Measurements from ENCODE around the gene POLR2H.

POLR2H gene

DNA sequence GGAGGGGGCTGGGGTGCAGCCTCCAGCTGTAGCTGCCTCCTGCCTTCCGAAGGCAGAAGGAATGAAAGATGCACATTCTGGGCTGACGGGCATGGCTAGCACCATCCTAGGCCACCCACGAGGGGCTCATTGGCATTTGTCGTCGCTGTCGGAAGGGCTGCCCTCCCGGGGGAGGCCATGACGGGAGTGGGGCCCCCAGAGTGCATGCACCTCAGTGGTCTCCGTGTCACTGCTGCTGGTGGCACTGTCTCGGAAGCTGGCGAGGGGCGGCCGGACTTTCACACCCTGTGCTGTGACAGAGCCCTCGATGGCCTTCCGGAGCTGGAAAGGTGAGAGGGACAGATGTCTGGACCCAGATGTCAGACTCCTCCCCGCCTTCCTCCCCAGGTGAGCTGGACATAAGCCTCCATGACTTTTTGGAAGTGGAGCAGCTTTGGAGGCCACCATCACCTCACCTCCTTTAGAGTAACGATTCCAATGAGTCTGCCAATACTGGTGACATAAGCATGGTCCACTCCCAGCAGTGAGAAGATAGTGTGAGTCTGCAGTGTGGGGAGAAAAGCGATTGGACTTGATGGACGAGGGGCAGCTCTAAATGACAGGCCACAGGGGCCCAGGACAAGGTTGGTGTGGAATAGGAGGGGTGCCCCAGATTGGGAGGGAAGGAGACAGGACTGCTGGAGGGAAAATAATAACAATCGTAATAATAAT, 14.9 kb upstream of the POLR2H start:
- TF ChIP-seq, protein P1, sequence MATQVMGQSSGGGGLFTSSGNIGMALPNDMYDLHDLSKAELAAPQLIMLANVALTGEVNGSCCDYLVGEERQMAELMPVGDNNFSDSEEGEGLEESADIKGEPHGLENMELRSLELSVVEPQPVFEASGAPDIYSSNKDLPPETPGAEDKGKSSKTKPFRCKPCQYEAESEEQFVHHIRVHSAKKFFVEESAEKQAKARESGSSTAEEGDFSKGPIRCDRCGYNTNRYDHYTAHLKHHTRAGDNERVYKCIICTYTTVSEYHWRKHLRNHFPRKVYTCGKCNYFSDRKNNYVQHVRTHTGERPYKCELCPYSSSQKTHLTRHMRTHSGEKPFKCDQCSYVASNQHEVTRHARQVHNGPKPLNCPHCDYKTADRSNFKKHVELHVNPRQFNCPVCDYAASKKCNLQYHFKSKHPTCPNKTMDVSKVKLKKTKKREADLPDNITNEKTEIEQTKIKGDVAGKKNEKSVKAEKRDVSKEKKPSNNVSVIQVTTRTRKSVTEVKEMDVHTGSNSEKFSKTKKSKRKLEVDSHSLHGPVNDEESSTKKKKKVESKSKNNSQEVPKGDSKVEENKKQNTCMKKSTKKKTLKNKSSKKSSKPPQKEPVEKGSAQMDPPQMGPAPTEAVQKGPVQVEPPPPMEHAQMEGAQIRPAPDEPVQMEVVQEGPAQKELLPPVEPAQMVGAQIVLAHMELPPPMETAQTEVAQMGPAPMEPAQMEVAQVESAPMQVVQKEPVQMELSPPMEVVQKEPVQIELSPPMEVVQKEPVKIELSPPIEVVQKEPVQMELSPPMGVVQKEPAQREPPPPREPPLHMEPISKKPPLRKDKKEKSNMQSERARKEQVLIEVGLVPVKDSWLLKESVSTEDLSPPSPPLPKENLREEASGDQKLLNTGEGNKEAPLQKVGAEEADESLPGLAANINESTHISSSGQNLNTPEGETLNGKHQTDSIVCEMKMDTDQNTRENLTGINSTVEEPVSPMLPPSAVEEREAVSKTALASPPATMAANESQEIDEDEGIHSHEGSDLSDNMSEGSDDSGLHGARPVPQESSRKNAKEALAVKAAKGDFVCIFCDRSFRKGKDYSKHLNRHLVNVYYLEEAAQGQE (IDR thresholded peaks at IDR 0.05; ENCODE audit: low read depth), result no peak
- TF ChIP-seq RAD21 (IDR thresholded peaks at IDR 0.05; ENCODE audit: low read depth) (no peak), YY1 (IDR thresholded peaks at IDR 0.05; ENCODE audit: low read depth) (no peak), TAF1 (IDR thresholded peaks at IDR 0.05; ENCODE audit: low read depth) (no peak), TCF12 (IDR thresholded peaks at IDR 0.05; ENCODE audit: low read depth) (no peak), CEBPB (IDR thresholded peaks at IDR 0.05) (no peak), TEAD4 (IDR thresholded peaks at IDR 0.05) (no peak), EGR1 (IDR thresholded peaks at IDR 0.05) (no peak), EP300 (IDR thresholded peaks at IDR 0.05; ENCODE audit: borderline replicate concordance) (no peak), FOXM1 (IDR thresholded peaks at IDR 0.05; ENCODE audit: borderline replicate concordance, low read depth) (no peak), ZBTB7A (IDR thresholded peaks at IDR 0.05; ENCODE audit: low read depth) (no peak), CREB1 (IDR thresholded peaks at IDR 0.05; ENCODE audit: low read depth) (no peak), NFIC (IDR thresholded peaks at IDR 0.05) (no peak)
- TF ChIP-seq, protein P2, sequence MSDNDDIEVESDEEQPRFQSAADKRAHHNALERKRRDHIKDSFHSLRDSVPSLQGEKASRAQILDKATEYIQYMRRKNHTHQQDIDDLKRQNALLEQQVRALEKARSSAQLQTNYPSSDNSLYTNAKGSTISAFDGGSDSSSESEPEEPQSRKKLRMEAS (IDR thresholded peaks at IDR 0.05), result no peak
- TF ChIP-seq, protein P3, sequence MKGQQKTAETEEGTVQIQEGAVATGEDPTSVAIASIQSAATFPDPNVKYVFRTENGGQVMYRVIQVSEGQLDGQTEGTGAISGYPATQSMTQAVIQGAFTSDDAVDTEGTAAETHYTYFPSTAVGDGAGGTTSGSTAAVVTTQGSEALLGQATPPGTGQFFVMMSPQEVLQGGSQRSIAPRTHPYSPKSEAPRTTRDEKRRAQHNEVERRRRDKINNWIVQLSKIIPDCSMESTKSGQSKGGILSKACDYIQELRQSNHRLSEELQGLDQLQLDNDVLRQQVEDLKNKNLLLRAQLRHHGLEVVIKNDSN (IDR thresholded peaks at IDR 0.05), result no peak

DNA sequence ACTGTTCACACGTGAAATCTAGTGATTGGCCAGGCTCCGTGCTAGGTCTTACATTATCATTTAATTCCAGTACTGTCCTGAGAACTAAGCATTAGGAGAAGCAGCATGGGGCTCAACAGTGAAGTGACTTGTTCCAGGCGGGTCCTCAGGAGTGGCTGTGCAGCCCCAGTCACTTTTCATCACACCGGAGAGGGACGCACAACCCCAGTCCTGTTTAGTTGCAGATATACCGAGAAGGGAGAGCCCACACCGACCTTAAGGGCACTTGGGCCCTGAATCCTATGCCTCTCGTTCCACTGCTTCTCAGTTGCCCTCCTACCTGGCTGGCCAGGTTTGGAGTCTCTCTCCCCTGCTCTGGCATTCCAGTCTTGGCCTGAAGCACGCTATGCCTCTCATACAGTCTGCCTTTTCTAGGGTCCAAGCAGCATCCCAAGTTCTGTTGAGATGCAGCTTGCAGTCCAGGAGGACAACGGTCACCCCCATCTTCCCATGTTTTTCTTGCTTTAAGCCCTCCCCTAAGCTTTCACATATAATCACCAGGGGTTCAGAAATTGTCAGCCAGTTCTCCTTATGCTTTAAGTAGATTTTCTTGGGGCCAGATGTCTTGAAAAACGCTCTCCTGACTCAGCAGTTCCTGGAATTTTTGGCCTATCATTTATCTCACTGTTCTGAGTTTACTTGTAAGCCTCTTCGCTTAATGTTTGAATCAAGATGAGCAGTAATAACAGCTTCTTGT, 14.0 kb upstream of the POLR2H start:
- TF ChIP-seq NFIC (IDR thresholded peaks at IDR 0.05), result no peak
- TF ChIP-seq FOXM1 (IDR thresholded peaks at IDR 0.05; ENCODE audit: borderline replicate concordance, low read depth), result no peak
- no peak for TF ChIP-seq TEAD4 (IDR thresholded peaks at IDR 0.05)
- TF ChIP-seq, protein P1 (IDR thresholded peaks at IDR 0.05; ENCODE audit: low read depth), result no peak
- TF ChIP-seq, protein P2 (IDR thresholded peaks at IDR 0.05), result no peak
- TF ChIP-seq RAD21 (IDR thresholded peaks at IDR 0.05; ENCODE audit: low read depth), result no peak
- no peak for TF ChIP-seq YY1 (IDR thresholded peaks at IDR 0.05; ENCODE audit: low read depth)
- TF ChIP-seq TCF12 (IDR thresholded peaks at IDR 0.05; ENCODE audit: low read depth), result no peak
- TF ChIP-seq EP300 (IDR thresholded peaks at IDR 0.05; ENCODE audit: borderline replicate concordance), result no peak
- TF ChIP-seq, protein P3 (IDR thresholded peaks at IDR 0.05), result no peak
- TF ChIP-seq TAF1 (IDR thresholded peaks at IDR 0.05; ENCODE audit: low read depth), result no peak
- no peak for TF ChIP-seq CREB1 (IDR thresholded peaks at IDR 0.05; ENCODE audit: low read depth)
- no peak for TF ChIP-seq ZBTB7A (IDR thresholded peaks at IDR 0.05; ENCODE audit: low read depth)
- no peak for TF ChIP-seq EGR1 (IDR thresholded peaks at IDR 0.05)
- no peak for TF ChIP-seq CEBPB (IDR thresholded peaks at IDR 0.05)

DNA sequence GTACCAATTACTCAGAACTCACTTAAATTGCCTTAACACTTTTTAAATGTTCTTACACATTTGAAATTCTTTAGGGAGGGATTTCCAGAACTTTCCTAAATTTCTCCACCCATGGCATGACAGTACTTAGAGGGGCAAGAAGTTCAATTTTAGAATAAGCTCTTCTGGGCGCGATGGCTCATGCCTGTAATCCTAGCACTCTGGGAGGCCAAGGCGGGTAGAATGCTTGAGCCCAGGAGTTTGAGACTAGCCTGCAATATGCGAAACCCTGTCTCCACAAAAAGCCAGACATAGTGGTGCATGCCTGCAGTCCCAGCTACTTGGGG, 13.5 kb upstream of the POLR2H start:
- no peak for TF ChIP-seq CREB1 (IDR thresholded peaks at IDR 0.05; ENCODE audit: low read depth)
- no peak for TF ChIP-seq TEAD4 (IDR thresholded peaks at IDR 0.05)
- no peak for TF ChIP-seq CEBPB (IDR thresholded peaks at IDR 0.05)
- no peak for TF ChIP-seq EGR1 (IDR thresholded peaks at IDR 0.05)
- TF ChIP-seq TAF1 (IDR thresholded peaks at IDR 0.05; ENCODE audit: low read depth), result no peak
- TF ChIP-seq FOXM1 (IDR thresholded peaks at IDR 0.05; ENCODE audit: borderline replicate concordance, low read depth), result no peak
- TF ChIP-seq, protein P3 (IDR thresholded peaks at IDR 0.05), result no peak
- no peak for TF ChIP-seq NFIC (IDR thresholded peaks at IDR 0.05)
- TF ChIP-seq TCF12 (IDR thresholded peaks at IDR 0.05; ENCODE audit: low read depth), result no peak
- TF ChIP-seq YY1 (IDR thresholded peaks at IDR 0.05; ENCODE audit: low read depth), result no peak
- TF ChIP-seq ZBTB7A (IDR thresholded peaks at IDR 0.05; ENCODE audit: low read depth), result no peak
- TF ChIP-seq, protein P2 (IDR thresholded peaks at IDR 0.05), result no peak
- TF ChIP-seq RAD21 (IDR thresholded peaks at IDR 0.05; ENCODE audit: low read depth), result no peak
- TF ChIP-seq, protein P1 (IDR thresholded peaks at IDR 0.05; ENCODE audit: low read depth), result no peak
- no peak for TF ChIP-seq EP300 (IDR thresholded peaks at IDR 0.05; ENCODE audit: borderline replicate concordance)
